GM18868 (cell line): ENCODE results near the gene CLEC4D.
A peak's percentile ranks its signal among the peaks of the same experiment; 100 is the strongest.
"Not testable (repeated sequence)": the region's sequence is repeated elsewhere in the genome, so short reads cannot be mapped to it uniquely, and the experiment has no call there.

ENCODE experiments used
- ATAC-seq: cut with Tn5 transposase; IDR thresholded peaks from one replicate; pipeline ENCODE4 v1.9.1; 2021; ENCODE audit warnings: mild to moderate bottlenecking, moderate library complexity; ENCODE audit not compliant: unreplicated experiment

The CLEC4D gene

DNA sequence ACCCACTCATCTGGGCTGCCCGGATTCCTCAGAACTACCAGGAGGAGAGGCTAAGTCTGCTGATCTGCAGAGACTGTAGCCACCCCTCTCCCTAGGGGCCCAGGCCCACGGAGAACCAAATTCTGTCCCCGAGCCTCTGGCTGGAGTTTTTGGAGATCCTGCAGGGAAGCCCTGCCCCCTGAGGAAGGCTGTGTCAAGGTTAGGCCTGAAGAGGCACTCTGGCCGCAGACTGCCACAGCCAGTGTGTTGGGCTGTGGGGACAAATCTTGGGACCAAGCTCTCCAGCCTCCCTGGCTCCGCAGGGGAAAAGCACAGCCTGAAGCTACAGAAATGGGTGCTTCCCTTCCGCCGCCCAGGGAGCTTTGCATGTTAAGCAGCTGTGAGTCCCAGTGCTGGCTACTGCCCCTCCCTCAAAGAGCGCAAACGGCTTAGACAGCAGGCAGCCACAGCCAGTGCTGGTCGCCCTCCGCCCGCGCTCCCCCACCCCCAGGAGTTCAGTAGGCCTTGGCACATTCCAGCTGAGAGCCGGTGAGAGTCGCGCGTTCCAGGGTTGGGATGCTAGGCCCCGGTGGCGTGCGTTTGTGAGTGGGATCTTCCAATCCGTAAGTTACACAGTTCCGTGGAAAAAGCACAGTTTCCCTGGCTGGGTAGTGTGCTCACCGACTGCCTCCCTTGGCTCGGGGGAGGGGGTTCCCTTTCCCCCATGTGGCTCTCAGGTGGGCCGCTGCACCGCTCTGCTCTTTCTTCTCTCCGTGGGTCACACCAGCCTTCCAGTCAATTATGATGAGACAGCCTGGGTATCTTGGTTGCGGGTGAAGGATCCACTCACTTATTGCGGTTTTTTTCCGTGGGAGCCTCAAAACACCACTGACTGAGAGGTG lies 14.2 kb downstream of the CLEC4D start:
- ATAC-seq, result no peak

- no peak for ATAC-seq
Measured at GRCh38 chr12:8532045-8532444, 18.7 kb downstream of the CLEC4D start.

DNA sequence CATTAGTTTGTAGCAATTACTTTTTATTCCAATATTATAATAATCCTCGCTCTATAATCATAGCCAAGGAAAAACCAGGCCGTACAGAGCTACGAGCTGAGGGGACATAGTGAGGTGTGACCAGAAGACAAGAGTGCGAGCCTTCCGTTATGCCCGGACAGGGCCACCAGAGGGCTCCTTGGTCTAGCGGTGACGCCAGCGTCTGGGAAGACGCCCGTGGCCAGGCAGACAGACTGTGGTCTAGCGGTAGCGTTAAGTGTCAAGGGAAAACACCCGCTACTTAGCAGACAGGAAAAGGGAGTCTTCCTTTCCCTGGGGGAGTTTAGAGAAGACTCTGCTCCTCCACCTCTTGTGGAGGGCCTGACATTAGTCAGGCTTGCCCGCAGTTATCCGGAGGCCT lies 24.5 kb downstream of the CLEC4D start:
- not testable (repeated sequence) for ATAC-seq

DNA sequence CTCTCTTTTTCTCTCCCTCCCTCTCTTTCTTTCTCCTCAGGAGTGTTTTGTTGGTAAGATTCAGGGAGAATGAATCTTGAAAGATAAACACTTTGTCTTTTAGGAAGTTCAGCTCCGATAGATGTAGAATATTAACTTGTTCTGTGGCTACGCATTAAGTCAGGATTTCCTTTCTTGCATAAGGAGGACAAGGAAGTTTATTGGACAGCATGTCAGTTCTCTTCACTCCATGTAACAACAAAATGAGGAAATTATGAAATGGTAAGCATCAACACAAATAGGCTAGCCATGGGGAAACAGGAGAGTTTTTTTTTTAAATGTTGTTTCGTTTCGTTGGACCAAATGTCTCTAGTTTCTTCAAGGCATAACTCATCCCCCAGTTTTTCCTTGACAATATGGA lies 27.5 kb downstream of the CLEC4D start, which contains the start of gene CLEC4E:
Gene CLEC4E, minus strand, starts transcription at position 75 of the 400 bp plus-strand sequence. CDS start 108 bp downstream, outside the sequence.
- ATAC-seq, result not testable (repeated sequence)

- ATAC-seq, result no peak
Measured at GRCh38 chr12:8541562-8541961, 28.3 kb downstream of the CLEC4D start.

- peak; percentile 58 for ATAC-seq
Measured at GRCh38 chr12:8544295-8544694, 31.0 kb downstream of the CLEC4D start.

DNA sequence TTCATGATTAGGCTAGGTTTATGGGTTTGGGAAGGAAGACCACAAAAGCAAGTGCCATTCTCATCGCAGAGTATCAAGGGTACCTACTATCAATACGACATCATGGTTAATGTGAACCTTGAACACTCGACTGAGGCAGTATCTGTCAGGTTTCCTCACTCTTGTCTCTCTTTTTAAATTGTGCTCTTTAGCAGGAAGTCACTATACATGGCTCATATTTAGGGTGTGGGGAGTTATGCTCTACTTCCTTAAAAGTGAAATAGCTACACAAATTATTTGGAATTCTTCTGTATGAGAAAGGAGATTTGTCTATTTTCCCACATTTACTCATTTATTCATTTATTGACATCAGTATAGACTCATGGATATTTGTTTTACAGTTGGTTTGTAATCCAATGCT lies 33.3 kb downstream of the CLEC4D start:
- ATAC-seq, result no peak

GRCh38 chr12:8547645-8548044 lies 34.3 kb downstream of the CLEC4D start:
- ATAC-seq, result no peak

DNA sequence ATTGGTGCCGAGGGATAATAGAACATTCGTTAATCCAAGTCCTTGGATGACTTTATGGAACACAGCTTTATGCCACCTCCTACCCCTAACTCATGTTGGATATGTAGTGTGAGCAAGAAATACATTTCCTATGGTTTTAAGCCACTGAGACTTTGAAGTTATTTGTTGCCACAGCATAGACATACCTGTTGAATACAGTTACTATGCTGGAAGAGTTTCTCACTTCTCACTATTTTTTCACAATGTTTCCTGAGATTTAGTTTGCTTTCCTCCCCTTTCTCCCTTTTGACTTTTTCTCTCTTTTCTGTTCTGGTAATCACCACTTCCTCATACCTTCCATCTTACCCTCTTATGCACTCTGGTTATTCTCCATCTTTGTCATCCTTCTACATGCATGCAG lies 34.9 kb downstream of the CLEC4D start:
- ATAC-seq, result no peak

DNA sequence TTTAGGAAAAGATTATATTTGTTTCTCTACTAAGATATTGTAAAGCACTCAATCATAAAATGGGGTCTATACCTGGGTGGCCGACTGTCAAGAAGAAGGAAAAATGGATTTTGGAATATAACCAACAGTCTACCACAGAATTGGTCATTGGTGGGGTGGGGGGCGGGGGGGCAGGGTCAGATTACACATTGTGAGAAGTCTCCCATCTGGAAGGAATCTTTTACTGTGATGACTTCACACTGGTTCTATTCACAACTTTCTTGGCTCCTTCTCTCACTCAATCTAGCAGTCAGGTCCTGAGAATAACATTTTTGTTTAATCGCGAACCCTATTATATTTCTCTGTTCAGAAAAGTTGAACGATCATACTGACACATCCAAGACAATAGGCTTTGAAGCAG lies 36.1 kb downstream of the CLEC4D start:
- ATAC-seq, result no peak

GRCh38 chr12:8553088-8553627 lies 39.9 kb downstream of the CLEC4D start:
- ATAC-seq, result no peak

DNA sequence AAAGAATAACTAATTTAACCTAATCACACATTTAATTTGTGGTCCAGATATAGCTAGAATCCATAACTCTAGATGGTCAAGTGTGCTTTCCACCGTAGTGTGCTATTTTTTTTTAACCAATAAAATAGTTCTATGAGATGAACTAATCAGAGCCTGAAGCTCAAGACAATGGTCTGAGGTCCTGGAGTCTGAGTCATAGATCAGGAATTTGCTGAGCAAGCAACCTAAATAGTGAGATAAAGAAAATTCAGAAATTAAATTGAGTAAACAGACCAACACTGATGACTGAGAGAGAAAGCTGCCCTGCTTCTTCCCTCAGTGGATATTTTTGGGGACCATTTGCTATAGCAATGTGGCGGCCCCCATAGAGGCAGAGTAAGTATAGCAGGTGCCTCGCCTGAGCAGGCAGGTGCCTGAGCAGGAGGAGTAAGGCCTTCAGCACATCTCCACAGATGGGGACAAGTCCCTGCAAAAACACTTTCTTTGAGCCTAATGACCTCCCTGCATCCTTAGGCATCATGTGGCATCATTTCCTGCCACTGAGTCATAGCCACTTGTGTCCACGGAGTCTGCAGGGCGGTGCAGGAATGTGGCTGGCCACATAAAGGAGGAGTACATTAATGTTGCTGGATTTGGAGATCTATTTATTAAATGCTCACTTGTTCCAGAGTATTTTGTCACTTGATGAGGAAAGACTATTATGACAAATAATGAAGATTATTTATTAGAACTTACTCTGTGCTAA lies 41.3 kb downstream of the CLEC4D start:
- no peak for ATAC-seq

GRCh38 chr12:8556531-8557097 lies 43.3 kb downstream of the CLEC4D start:
- ATAC-seq, result no peak

- no peak for ATAC-seq
Measured at GRCh38 chr12:8559676-8560075, 46.4 kb downstream of the CLEC4D start.

GRCh38 chr12:8561011-8561410 lies 47.7 kb downstream of the CLEC4D start:
- no peak for ATAC-seq

- no peak for ATAC-seq
Measured at GRCh38 chr12:8562310-8562709, 49.0 kb downstream of the CLEC4D start.

DNA sequence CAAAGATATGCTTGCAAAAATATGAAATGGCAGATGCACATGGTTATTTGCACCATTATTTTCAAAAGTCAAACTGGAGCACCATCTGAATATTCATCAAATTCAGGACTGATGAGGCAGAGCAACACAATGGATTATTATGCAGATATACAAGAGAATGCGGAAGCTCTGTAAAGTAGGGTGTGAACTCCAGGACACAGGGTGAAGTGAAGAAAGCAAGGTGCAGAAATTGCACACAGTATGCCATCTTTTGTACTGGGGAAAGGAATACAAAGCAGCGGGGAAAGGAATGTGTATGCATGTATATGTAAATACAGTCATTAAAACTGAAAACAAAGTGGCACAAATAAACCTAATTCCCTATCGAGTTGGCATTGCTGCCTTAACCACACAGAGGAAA lies 50.1 kb downstream of the CLEC4D start:
- no peak for ATAC-seq

DNA sequence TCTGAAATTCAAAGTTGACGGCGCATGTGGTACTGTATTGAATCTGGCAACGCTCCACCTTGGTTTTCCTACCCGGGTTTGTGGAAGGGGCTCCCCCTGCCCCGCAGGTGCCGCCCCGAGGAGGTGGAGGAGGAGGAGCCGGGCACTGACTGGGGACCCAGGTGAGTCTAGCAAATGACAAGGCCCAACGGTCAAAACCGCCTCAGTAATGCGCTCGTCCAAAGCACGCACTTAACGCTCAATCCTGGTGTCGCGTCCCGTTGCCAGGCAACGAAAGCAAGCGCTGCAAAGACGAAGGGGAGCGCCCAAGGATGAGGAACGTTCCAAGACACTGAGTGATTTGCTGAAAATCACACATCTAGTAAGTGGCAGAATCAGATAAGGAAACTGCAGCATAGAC lies 51.4 kb downstream of the CLEC4D start:
- no peak for ATAC-seq

DNA sequence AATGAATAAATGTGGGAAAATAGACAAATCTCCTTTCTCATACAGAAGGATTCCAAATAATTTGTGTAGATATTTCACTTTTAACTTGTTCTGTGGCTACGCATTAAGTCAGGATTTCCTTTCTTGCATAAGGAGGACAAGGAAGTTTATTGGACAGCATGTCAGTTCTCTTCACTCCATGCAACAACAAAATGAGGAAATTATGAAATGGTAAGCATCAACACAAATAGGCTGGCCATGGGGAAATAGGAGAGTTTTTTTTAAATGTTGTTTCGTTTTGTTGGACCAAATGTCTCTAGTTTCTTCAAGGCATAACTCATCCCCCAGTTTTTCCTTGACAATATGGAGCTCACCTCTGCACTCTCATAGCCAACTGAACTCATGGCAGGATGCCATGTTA lies 52.7 kb downstream of the CLEC4D start:
- ATAC-seq, result not testable (repeated sequence)

- no peak for ATAC-seq
Measured at GRCh38 chr12:8566525-8566924, 53.2 kb downstream of the CLEC4D start.
